ENCODE data around the gene ARGFX.

ARGFX gene

GRCh38 chr3:121601212-121601812 is 33.6 kb downstream of the ARGFX start:
- DNase-seq, result no peak

DNA sequence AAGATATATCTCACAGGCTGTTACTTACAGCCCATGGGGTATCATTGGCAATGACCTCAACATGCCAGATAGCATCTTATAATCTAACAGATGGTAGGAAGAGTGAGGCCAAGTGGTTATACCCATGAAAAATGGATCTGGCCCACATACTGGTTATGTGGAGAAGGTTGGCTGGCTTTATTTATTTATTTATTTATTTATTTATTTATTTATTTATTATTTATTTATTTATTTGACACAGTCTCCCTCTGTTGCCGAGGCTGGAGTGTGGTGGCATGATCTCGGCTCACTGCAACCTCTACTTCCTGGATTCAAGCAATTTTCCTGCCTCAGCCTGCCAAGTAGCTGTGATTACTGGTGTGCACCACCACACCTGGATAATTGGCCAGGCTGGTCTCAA is 37.0 kb downstream of the ARGFX start:
- DNase-seq, result no peak

GRCh38 chr3:121606106-121606505 is 38.4 kb downstream of the ARGFX start:
- DNase-seq, result no peak

Data from activated CD4-positive, CD25-positive, alpha-beta regulatory T cell (primary cell).